Measurements from ENCODE around the gene AP5Z1. TPM values are rescaled to one million over a fixed set of nuclear protein-coding genes. Genes with fewer than 3 reads are reported as not detected.

Gene AP5Z1
- total RNA-seq, 1 experiment from 2014 or later = 66.8 TPM

DNA sequence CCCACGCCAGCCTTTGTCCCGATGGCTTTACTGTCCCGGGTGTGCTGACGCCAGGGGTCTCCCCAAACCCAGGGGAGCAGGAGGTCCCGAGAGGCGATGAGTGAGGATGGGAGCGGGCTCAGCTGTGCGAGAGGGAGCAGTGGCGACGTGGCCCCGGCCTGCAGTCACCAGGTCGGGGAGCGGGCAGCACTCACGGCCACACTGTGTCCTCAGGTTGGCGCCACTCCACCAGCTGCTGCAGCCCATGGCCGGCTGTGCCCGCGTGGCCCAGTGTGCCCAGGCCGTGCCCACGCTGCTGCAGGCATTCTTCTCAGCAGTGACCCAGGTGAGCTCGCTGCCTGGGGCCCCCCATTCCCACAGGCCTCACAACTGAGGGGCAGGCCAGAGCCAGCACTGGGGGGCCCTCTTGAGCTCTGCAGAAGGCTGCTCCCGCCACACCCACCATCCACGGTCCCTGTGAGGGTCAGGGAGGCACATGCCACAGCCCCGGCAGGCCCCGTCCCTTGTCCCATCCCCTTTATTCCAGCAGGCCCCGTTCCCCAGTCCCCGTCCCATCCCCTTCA, 13.3 kb downstream of the AP5Z1 start:
- TF ChIP-seq, protein P1, sequence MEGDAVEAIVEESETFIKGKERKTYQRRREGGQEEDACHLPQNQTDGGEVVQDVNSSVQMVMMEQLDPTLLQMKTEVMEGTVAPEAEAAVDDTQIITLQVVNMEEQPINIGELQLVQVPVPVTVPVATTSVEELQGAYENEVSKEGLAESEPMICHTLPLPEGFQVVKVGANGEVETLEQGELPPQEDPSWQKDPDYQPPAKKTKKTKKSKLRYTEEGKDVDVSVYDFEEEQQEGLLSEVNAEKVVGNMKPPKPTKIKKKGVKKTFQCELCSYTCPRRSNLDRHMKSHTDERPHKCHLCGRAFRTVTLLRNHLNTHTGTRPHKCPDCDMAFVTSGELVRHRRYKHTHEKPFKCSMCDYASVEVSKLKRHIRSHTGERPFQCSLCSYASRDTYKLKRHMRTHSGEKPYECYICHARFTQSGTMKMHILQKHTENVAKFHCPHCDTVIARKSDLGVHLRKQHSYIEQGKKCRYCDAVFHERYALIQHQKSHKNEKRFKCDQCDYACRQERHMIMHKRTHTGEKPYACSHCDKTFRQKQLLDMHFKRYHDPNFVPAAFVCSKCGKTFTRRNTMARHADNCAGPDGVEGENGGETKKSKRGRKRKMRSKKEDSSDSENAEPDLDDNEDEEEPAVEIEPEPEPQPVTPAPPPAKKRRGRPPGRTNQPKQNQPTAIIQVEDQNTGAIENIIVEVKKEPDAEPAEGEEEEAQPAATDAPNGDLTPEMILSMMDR (IDR thresholded peaks at IDR 0.05; ENCODE audit: insufficient read depth in 1 of 2, low read depth in 1 of 2, low read length in 1 of 2, severe bottlenecking in 1 of 2, unreplicated experiment in 1 of 2) = no peak
- Histone ChIP-seq H3K4me1 (0 out of 2 replicates have a peak, but pooled peaks cover 5% of the 10 kb centered on the region), H3K4me3 (ENCODE audit: low read depth, low read length) (no peak overlapping the region), H3K9me3 (no peaks in the 10 kb centered on the region), H3K27me3 (replicated peaks; ENCODE audit: control insufficient read depth, insufficient read depth, low read length) (no peaks in the 10 kb centered on the region), H3K36me3 (ENCODE audit: control insufficient read depth, insufficient read depth, low read length) (no peaks in the 10 kb centered on the region)
- no peak overlapping the region for H3K27ac Mint-ChIP-seq (ENCODE audit: unreplicated experiment)
- intact Hi-C loops (cut with micrococcal nuclease; ENCODE audit: unreplicated experiment) = no loop called here
- H3K27me3 Mint-ChIP-seq (ENCODE audit: insufficient read depth, unreplicated experiment) = no peaks in the 10 kb centered on the region
- no peak overlapping the region for H3K4me3 Mint-ChIP-seq (ENCODE audit: unreplicated experiment)
- ChIA-PET CTCF (interaction anchor here (0.6 kb wide), 1 partner anchor 395 kb away, joined by 3 read pairs; no protein-coding TSS in a partner anchor), POLR2A (interaction anchor here (1.6 kb wide), 1 partner anchor 14 kb away, joined by 4 read pairs; the partner anchor contains the start of gene AP5Z1)
- H3K9me3 Mint-ChIP-seq (ENCODE audit: unreplicated experiment) = no peaks in the 10 kb centered on the region
- no peaks in the 10 kb centered on the region for H3K4me1 Mint-ChIP-seq (ENCODE audit: low read depth, unreplicated experiment)
- no peak for DNase-seq
- no TSS peak for BruUV-seq (replicated peaks)
- H3K36me3 Mint-ChIP-seq (ENCODE audit: insufficient read depth, unreplicated experiment) = peaks cover 43% of the 10 kb centered on the region

DNA sequence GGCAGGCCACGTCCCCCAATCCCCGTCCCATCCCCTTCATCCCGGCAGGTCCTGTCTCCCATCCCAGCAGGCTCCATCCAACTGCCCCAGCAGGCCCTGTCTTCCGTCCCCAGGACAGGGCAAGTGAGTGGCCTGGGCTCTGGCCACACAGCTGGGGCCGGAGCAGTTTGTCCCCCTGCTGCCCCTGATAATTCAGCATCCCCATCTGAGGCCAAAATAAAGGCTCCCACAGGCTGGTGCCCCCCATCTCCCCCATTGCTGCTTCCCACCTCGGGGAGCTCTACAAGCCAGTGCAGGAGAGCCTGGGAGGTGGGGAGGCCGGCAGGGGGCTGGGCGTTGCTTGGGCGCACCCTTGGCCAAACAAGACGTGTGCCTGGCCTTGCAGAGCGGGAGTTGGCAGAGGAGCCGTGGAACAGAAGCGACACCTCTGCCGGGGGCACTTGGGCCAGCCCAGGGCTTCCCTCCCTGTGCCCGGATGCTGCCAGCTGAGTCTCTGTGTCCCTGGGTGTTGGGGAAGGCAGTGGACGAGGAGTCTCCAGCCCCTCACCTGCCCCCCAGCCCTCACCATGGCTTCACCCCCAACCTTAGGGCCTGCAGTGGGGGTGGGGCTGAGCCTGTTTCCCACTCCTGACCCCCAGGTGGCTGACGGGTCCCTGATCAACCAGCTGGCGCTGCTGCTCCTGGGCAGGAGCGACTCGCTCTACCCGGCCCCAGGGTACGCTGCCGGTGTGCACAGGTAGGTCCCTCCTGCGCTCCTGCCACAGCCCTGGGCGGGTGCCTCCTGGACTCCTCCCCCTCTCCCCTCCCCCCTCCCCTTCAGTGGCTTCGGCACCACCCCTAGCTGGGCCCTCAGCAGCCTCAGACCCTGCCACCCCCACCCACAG, 14.0 kb downstream of the AP5Z1 start:
- ChIA-PET POLR2A (interaction anchor here (1.6 kb wide), 1 partner anchor 14 kb away, joined by 4 read pairs; the partner anchor contains the start of gene AP5Z1), CTCF (no interaction called here)
- no peak for DNase-seq
- no peaks in the 10 kb centered on the region for H3K9me3 Mint-ChIP-seq (ENCODE audit: unreplicated experiment)
- intact Hi-C loops (cut with micrococcal nuclease; ENCODE audit: unreplicated experiment) = no loop called here
- BruUV-seq (replicated peaks) = no TSS peak
- no peaks in the 10 kb centered on the region for H3K27me3 Mint-ChIP-seq (ENCODE audit: insufficient read depth, unreplicated experiment)
- H3K4me1 ChIP-seq = peaks cover 9% of the 10 kb centered on the region
- H3K36me3 ChIP-seq (ENCODE audit: control insufficient read depth, insufficient read depth, low read length) = no peaks in the 10 kb centered on the region
- no peak overlapping the region for H3K4me3 ChIP-seq (ENCODE audit: low read depth, low read length)
- no peak overlapping the region for H3K4me3 Mint-ChIP-seq (ENCODE audit: unreplicated experiment)
- peaks cover 4% of the 10 kb centered on the region for H3K4me1 Mint-ChIP-seq (ENCODE audit: low read depth, unreplicated experiment)
- TF ChIP-seq, protein P1 (IDR thresholded peaks at IDR 0.05; ENCODE audit: insufficient read depth in 1 of 2, low read depth in 1 of 2, low read length in 1 of 2, severe bottlenecking in 1 of 2, unreplicated experiment in 1 of 2) = no peak
- H3K27me3 ChIP-seq (replicated peaks; ENCODE audit: control insufficient read depth, insufficient read depth, low read length) = no peaks in the 10 kb centered on the region
- no peak overlapping the region for H3K27ac Mint-ChIP-seq (ENCODE audit: unreplicated experiment)
- no peaks in the 10 kb centered on the region for H3K9me3 ChIP-seq
- peaks cover 43% of the 10 kb centered on the region for H3K36me3 Mint-ChIP-seq (ENCODE audit: insufficient read depth, unreplicated experiment)

DNA sequence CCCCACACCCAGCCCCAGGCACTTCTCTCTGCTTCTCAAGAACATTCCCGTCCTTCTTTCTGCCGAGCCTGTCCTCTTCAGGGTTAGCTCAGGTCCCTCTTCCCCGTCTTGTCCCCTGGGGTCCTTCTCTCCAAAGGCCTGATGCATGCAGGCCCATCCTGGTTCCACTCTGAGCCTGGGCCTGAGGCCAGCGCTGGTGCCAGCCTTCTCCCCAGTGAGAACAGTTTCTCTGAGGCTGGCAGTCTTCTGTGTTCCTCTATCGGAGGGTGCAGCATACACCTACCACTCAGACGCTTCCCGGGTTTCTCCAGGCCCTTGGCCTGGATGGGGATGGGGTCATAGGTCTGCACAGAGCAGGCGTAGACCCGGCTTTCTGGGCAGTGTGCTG, 14.6 kb downstream of the AP5Z1 start:
- Mint-ChIP-seq H3K4me1 (ENCODE audit: low read depth, unreplicated experiment) (peaks cover 9% of the 10 kb centered on the region), H3K9me3 (ENCODE audit: unreplicated experiment) (no peaks in the 10 kb centered on the region), H3K36me3 (ENCODE audit: insufficient read depth, unreplicated experiment) (peaks cover 41% of the 10 kb centered on the region), H3K27me3 (ENCODE audit: insufficient read depth, unreplicated experiment) (no peaks in the 10 kb centered on the region), H3K4me3 (ENCODE audit: unreplicated experiment) (no peak overlapping the region), H3K27ac (ENCODE audit: unreplicated experiment) (no peak overlapping the region)
- Histone ChIP-seq H3K4me3 (ENCODE audit: low read depth, low read length) (no peak overlapping the region), H3K27me3 (replicated peaks; ENCODE audit: control insufficient read depth, insufficient read depth, low read length) (no peaks in the 10 kb centered on the region), H3K36me3 (ENCODE audit: control insufficient read depth, insufficient read depth, low read length) (no peaks in the 10 kb centered on the region), H3K9me3 (no peaks in the 10 kb centered on the region), H3K4me1 (peaks cover 15% of the 10 kb centered on the region)
- ChIA-PET CTCF (no interaction called here), POLR2A (no interaction called here)
- TF ChIP-seq, protein P1 (IDR thresholded peaks at IDR 0.05; ENCODE audit: insufficient read depth in 1 of 2, low read depth in 1 of 2, low read length in 1 of 2, severe bottlenecking in 1 of 2, unreplicated experiment in 1 of 2) = no peak
- BruUV-seq (replicated peaks) = no TSS peak
- intact Hi-C loops (cut with micrococcal nuclease; ENCODE audit: unreplicated experiment) = no loop called here
- DNase-seq = no peak

Measured in Caco-2 (cell line).